GM12864 (cell line): ENCODE data around the gene KAT2B.

Experiments
- DNase-seq: peaks from one replicate; pipeline ENCODE4 v3.0.0-alpha.2; 2011; ENCODE audit warnings: low read depth
- H3K4me3 ChIP-seq: 2 replicates; pipeline ENCODE4 v1.5.1; 2011; ENCODE audit warnings: mild to moderate bottlenecking, low read depth, low read length, control low read depth
- CTCF ChIP-seq: IDR thresholded peaks from 2 replicates; pipeline ENCODE4 v1.5.1; 2011; ENCODE audit warnings: low read depth, mild to moderate bottlenecking, moderate library complexity, low read length, control low read depth, inconsistent platforms; ENCODE audit errors: missing control alignments

KAT2B gene

GRCh38 chr3:20039765-20040547, at the start of gene KAT2B:
Gene KAT2B, plus strand, starts transcription at chr3:20040446. Its CDS starts 32 bp downstream, at chr3:20040478.
- DNase-seq: no peak
- TF ChIP-seq CTCF: peak; percentile 69
- peak within 1 kb of the TSS; percentile 75 for H3K4me3 ChIP-seq

GRCh38 chr3:19994796-19995195, 45.5 kb upstream of the KAT2B start:
- DNase-seq: no peak
- no peak for TF ChIP-seq CTCF
- no peak overlapping the region for H3K4me3 ChIP-seq

GRCh38 chr3:19997502-19997901, 42.7 kb upstream of the KAT2B start:
- H3K4me3 ChIP-seq: no peak overlapping the region
- TF ChIP-seq CTCF: no peak
- DNase-seq: no peak

GRCh38 chr3:20001932-20002331, 38.3 kb upstream of the KAT2B start:
- TF ChIP-seq CTCF: no peak

GRCh38 chr3:20007960-20008359, 32.3 kb upstream of the KAT2B start:
- no peak for TF ChIP-seq CTCF
- H3K4me3 ChIP-seq: no peak overlapping the region
- DNase-seq: no peak

More at GRCh38 chr3:20001932-20002331, 38.3 kb upstream of the KAT2B start:
- no peak overlapping the region for H3K4me3 ChIP-seq
- no peak for DNase-seq

- no peak overlapping the region for H3K4me3 ChIP-seq
- TF ChIP-seq CTCF: no peak
- no peak for DNase-seq
These were observed 31.6 kb upstream of the KAT2B start for GRCh38 chr3:20008646-20009045.

- TF ChIP-seq CTCF: no peak
- DNase-seq: no peak
- no peak within 1 kb of the TSS for H3K4me3 ChIP-seq
These were observed 28.1 kb upstream of the KAT2B start, which contains the start of gene PP2D1 for GRCh38 chr3:20012164-20012563. Gene PP2D1, minus strand, starts transcription at chr3:20012264. Its CDS starts 192 bp downstream, at chr3:20012072.
